Epithelial cell of proximal tubule (primary cell): ENCODE measurements around the gene LIMS2. TPM values are rescaled to one million over a fixed set of nuclear protein-coding genes. Genes with fewer than 3 reads are reported as not detected.

Source experiments
- DNase-seq: peaks from one replicate; pipeline ENCODE4 v3.0.0-alpha.2; 2011; ENCODE audit warnings: low read depth
- H3K4me3 ChIP-seq: 2 replicates; pipeline ENCODE4 v1.5.1; 2011; ENCODE audit warnings: low read depth, mild to moderate bottlenecking, low read length
- total RNA-seq: library from RNA; depleted of rRNA; stranded (reverse); fragments of >200 nt; gene quantifications from 2 replicates; pipeline ENCODE4 v1.2.3, GENCODE V29; 2015
- TF ChIP-seq, protein P1 (sequence below): conservative IDR thresholded peaks from 2 replicates; pipeline ENCODE4 v1.5.1; 2012; ENCODE audit warnings: low read depth, mild to moderate bottlenecking, low read length

The LIMS2 gene
- total RNA-seq, 1 donor from 2014 or later: 1.2 TPM

DNA sequence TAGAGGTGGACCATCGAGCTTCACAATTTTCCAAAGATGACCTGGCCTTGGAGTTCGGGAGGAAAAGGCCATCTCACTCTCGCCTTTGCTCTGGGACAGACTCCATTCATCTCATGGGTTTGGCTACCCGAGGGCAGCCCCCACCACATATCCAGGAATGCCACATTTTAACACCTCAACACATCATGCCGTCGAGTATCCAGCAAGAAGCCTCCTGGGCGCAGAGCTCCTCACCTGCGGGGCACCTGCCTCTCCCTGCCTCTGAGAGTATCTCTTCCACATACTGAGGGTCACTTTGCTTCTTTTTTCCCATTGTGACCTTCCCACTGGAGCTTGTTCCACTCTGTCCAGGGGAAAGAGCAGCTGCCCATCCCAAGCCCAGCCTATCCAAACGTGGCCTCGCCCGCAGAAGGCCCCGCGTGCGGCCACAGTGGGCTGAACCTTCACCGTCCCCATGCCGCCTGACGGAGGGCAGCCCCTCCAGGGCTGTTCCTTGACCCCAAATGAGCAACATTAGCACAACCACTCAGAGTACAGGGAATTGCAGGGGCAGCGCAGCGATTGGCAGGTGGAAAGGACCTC lies 5.5 kb upstream of the LIMS2 start:
- DNase-seq: no peak

DNA sequence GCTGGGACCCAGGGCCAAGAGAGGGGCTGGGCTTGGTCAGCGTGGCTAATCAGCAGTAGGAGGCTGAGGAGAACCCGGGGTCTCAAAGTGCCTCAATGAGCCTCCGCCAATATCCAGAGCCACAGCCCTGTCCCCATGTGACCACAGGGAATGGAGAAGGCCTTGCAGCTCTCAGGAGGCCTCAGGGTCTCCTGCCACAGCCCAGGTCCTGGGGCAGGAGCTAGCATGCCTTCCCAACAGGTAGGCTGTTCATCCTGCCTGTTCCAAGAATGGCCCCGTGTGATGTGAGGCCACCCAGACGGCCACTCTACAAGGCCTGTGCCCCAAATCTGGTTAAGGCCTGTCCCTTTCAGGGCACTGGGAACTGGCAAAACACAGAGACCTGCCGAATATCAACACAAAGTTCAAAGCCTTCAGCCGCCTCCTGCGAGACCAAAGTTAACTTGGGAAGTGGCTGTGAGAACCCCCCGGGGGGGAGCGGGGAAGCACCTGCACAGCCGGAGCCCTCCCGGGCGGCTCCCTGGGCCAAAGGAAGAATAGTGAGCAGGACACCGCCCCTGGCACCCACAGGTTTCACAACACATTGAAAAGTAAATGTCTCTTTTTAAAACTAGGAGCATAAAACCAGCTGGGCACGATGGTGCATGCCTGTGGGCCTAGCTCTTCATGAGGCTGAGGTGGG lies 4.5 kb upstream of the LIMS2 start:
- H3K4me3 ChIP-seq: no peak overlapping the region
- DNase-seq: no peak
- TF ChIP-seq, protein P1, sequence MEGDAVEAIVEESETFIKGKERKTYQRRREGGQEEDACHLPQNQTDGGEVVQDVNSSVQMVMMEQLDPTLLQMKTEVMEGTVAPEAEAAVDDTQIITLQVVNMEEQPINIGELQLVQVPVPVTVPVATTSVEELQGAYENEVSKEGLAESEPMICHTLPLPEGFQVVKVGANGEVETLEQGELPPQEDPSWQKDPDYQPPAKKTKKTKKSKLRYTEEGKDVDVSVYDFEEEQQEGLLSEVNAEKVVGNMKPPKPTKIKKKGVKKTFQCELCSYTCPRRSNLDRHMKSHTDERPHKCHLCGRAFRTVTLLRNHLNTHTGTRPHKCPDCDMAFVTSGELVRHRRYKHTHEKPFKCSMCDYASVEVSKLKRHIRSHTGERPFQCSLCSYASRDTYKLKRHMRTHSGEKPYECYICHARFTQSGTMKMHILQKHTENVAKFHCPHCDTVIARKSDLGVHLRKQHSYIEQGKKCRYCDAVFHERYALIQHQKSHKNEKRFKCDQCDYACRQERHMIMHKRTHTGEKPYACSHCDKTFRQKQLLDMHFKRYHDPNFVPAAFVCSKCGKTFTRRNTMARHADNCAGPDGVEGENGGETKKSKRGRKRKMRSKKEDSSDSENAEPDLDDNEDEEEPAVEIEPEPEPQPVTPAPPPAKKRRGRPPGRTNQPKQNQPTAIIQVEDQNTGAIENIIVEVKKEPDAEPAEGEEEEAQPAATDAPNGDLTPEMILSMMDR: no peak

More for the DNA sequence above, 5.5 kb upstream of the LIMS2 start:
- no peak overlapping the region for H3K4me3 ChIP-seq
- TF ChIP-seq, protein P1: no peak

DNA sequence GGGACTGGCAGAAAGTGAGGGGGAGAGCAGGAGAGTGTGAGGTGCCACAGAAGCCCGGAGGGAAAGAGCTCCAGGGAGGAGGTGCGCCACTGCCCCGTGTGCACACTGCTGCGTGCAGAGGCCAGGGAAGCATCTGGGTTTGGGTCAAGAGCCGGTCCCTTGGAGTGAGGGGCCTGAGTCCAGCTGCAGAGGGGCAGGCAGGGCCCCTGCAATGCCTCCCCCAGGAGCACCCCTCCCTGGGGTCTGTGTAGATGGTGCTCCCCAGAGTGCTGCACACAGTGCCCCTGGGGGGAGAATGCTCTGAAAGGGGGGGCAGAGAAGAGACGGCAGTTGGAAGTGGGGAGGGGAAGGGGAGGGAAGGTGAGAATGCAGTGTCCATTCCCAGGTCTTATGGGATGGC lies 3.7 kb upstream of the LIMS2 start:
- H3K4me3 ChIP-seq: no peak overlapping the region
- TF ChIP-seq, protein P1: no peak
- DNase-seq: no peak

DNA sequence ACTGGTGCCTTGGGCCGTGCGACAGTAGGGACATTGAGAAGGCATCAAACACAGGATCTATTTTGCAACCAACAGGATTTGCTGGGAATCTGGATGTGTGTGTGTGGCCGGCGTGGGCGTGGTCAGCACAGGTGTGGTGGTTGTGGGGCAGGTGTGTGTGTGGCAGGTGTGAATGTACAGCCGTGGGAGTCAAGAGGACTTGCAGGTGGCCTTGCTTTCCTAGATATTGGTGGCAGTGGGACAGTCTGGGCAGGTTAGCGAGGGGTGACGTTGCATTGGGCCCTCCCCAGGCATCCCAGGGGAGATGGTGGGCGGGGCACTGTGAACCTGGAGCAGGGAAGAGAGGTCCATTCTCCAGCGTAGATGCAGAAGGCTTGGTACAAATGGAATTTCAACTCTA lies 3.2 kb upstream of the LIMS2 start:
- no peak for DNase-seq
- no peak overlapping the region for H3K4me3 ChIP-seq
- TF ChIP-seq, protein P1: no peak

DNA sequence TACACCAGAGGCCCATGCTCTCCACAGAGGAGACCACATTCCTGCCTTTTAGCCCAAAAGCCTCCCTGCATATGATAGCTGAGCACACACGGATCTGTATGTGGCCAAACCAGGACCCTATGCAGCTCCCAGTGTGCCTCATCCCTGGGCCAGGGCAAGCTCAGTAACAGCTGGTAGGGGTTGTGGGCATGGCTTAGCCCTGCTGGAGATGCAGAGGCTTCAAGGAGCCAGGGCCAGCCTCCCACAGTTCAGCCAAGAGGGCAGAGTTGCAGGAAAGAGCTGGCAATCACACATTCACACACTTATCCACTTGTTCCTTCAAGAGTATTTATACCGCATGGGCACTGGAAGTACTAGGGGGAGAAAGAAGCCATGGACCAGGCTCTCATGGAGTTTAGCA lies 1.6 kb upstream of the LIMS2 start:
- TF ChIP-seq, protein P1: no peak
- H3K4me3 ChIP-seq: no peak overlapping the region
- no peak for DNase-seq

DNA sequence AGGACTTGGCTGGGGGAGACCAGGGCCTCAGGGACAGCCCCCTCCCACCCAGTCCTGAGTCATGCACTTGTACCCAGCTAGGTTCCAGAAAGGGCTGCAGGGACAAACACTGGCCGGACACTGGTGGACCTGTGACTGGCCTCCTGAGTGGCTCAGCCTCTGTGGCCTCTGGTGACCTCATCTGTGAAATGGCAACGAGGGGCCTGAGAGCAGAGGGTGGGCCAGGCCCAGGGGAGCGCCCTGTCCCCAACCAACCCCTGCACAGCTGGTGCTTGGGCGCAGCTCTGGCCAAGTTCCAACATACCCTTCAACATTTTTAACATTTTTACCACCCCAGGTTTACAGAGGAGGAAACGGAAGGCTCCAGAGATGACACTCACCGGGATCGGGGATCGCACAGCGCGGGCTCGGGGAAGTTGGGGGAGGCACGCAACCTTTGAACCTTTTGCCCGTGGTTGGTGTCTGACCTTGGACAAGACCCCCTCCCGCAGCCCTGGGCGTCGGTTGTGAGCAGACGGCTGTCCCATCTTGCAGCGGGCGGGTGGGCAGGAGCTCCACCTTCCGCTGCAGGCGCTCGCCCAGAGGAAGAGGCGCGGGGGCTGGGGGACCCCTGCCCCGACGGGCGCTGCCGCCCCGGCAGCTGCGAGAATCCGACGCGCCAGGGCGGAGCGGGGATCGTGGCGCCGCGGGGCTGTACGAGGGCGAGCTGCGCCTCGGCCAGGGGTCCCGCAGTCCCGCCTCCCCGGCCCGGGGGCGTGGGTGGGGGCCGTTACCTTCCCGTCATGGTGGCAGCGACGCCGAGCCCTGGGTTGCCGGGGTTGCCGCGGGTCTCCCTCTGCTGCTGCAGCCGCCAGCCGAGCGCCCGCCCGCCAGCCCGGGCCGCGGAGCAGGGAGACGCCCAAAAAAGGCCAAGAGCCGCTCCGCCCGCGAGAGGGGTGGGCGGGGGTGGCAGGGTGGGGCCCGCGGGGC lies 805 bp downstream of the LIMS2 start:
- DNase-seq: no peak
- TF ChIP-seq, protein P1: no peak
- H3K4me3 ChIP-seq: peak overlapping the region; percentile 37
